Smooth muscle cell (in vitro differentiated cells): ENCODE data around the gene MIDN. TPM values are rescaled to one million over a fixed set of nuclear protein-coding genes. Genes with fewer than 3 reads are reported as not detected.
A peak's percentile ranks its signal among the peaks of the same experiment; 100 is the strongest.

Experiments
- DNase-seq: peaks from one replicate; lab custom pipeline; 2025; ENCODE audit not compliant: unreplicated experiment; lab: John Stamatoyannopoulos, UW
- H2AFZ ChIP-seq: fragments of 200-600 bp; sonication (generic); 2 replicates; pipeline ENCODE4 v1.6.0; 2016; ENCODE audit warnings: antibody characterized with exemption, low read depth, mild to moderate bottlenecking
- H3F3A ChIP-seq: fragments of 200-600 bp; sonication (generic); 2 replicates; pipeline ENCODE4 v1.6.0; 2017; ENCODE audit warnings: antibody characterized with exemption, low read depth
- H3K27ac ChIP-seq: fragments of 200-600 bp; sonication (generic); 2 replicates; pipeline ENCODE4 v1.5.1; 2016; ENCODE audit warnings: low read depth, mild to moderate bottlenecking
- H3K27me3 ChIP-seq: fragments of 200-600 bp; sonication (generic); 2 replicates; pipeline ENCODE4 v1.6.1; 2016; ENCODE audit warnings: low read depth, mild to moderate bottlenecking
- H3K36me3 ChIP-seq: fragments of 200-600 bp; sonication (generic); 2 replicates; pipeline ENCODE4 v1.5.1; 2016; ENCODE audit warnings: low read depth
- H3K4me1 ChIP-seq: fragments of 200-600 bp; sonication (generic); 2 replicates; pipeline ENCODE4 v1.5.1; 2016; ENCODE audit warnings: low read depth
- H3K4me2 ChIP-seq: fragments of 200-600 bp; sonication (generic); 2 replicates; pipeline ENCODE4 v1.6.0; 2016; ENCODE audit warnings: mild to moderate bottlenecking
- H3K4me3 ChIP-seq: fragments of 200-600 bp; sonication (generic); 2 replicates; pipeline ENCODE4 v1.5.1; 2016; ENCODE audit warnings: mild to moderate bottlenecking
- H3K79me2 ChIP-seq: fragments of 200-600 bp; sonication (generic); 2 replicates; pipeline ENCODE4 v1.6.0; 2016; ENCODE audit warnings: low read depth, mild to moderate bottlenecking
- H3K9ac ChIP-seq: fragments of 200-600 bp; sonication (generic); 2 replicates; pipeline ENCODE4 v1.6.0; 2016; ENCODE audit warnings: low read depth
- H3K9me3 ChIP-seq: fragments of 200-600 bp; sonication (generic); replicated peaks from 2 replicates; pipeline ENCODE4 v1.5.1; 2016; ENCODE audit warnings: low read depth
- H4K20me1 ChIP-seq: fragments of 200-600 bp; sonication (generic); 2 replicates; pipeline ENCODE4 v1.6.0; 2016; ENCODE audit warnings: low read depth
- CTCF ChIP-seq: fragments of 200-600 bp; sonication (generic); IDR thresholded peaks from 2 replicates; pipeline ENCODE4 v1.5.1; 2017; ENCODE audit warnings: borderline replicate concordance, mild to moderate bottlenecking, antibody characterized with exemption; ENCODE audit not compliant: insufficient read depth, poor library complexity, severe bottlenecking
- WGBS: methylation state at CpG from one replicate; pipeline ENCODE4 v1.1.7; 2016; ENCODE audit warnings: low lambda C conversion rate; 5-methylcytosine and 5-hydroxymethylcytosine counted together
- polyA plus RNA-seq: library from polyadenylated mRNA; unstranded; fragments of >200 nt; fragmentation: Nextera tagmentation; extraction: Ambion mirVana; gene quantifications from 2 replicates; pipeline ENCODE4 v1.2.1, GENCODE V29; 2016
- total RNA-seq: library from RNA; depleted of rRNA; stranded (reverse); fragments of >200 nt; gene quantifications from 2 replicates; pipeline ENCODE4 v1.2.3, GENCODE V29; 2014

The MIDN gene
- total and polyA plus RNA-seq, 2 experiments from 2014 or later, result 58.5 to 65.3 TPM

GRCh38 chr19:1273263-1274041 is 25.1 kb downstream of the MIDN start:
- H3K27me3 ChIP-seq, result no peaks in the 10 kb centered on the region
- TF ChIP-seq CTCF, result no peak
- H3K36me3 ChIP-seq, result peaks cover 8% of the 10 kb centered on the region
- H3K4me1 ChIP-seq, result peaks cover 41% of the 10 kb centered on the region
- H3K27ac ChIP-seq, result peak overlapping the region; percentile 96
- DNase-seq, result no peak
- 89% methylated on average over 25 of the region's 25 CpGs for WGBS
- H3K4me2 ChIP-seq, result no peak overlapping the region
- H3K9me3 ChIP-seq, result no peaks in the 10 kb centered on the region
- H3K79me2 ChIP-seq, result peaks cover 67% of the 10 kb centered on the region
- peaks cover 48% of the 10 kb centered on the region for H4K20me1 ChIP-seq
- H3F3A ChIP-seq, result peaks cover 52% of the 10 kb centered on the region
- H3K9ac ChIP-seq, result no peak overlapping the region
- H3K4me3 ChIP-seq, result no peak overlapping the region
- no peak overlapping the region for H2AFZ ChIP-seq

DNA sequence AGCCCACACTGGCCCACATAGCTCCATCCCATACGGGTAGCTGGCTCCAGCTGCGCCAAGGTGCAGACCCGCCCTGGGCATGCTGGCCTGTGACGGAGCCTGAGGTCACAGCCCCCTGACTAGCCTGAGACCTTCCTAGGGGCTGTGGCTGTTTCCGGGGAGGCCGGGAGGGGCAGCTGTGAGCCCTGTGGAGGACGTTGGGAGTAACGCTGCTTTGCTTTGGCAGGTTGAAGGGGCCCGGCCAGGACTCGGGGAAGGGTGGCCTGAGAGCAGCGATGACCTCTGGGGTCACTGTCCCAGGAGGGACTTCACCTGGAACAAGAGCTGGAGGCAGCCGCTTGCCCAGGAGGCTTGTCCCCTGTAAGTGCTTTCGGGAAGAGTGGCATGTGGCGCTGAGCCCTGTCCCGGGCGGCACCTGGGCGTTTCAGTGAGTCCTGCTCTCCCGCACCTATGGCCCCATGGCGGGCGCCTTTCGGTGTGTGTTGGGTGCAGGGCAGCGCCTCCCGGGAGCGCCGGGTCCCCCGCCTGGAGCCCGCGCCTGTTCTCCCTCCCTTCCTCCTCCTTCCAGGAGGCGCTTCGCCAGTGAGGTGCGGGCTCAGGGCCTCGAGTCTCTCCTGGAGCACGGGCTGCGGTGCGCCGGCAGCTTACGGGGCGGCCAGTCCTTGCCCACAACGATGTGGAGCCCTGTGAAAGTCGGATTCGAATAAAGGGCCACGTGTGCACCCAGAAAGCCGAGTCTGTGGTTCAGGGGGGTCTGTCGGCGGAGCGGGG is 25.9 kb downstream of the MIDN start:
- Histone ChIP-seq H3K79me2 (peaks cover 67% of the 10 kb centered on the region), H3K36me3 (peaks cover 8% of the 10 kb centered on the region), H3K9ac (peak overlapping the region; percentile 86), H3K9me3 (no peaks in the 10 kb centered on the region), H3K27me3 (no peaks in the 10 kb centered on the region), H3K4me3 (peak overlapping the region; percentile 69), H3K4me1 (peaks cover 37% of the 10 kb centered on the region), H3F3A (peaks cover 49% of the 10 kb centered on the region), H3K27ac (peak overlapping the region; percentile 96), H4K20me1 (peaks cover 48% of the 10 kb centered on the region), H2AFZ (no peak overlapping the region), H3K4me2 (peak overlapping the region; percentile 86)
- TF ChIP-seq CTCF, result no peak
- WGBS, result 86% methylated on average over 45 of the region's 46 CpGs
- no peak for DNase-seq

- DNase-seq, result no peak
- Histone ChIP-seq H3K27me3 (no peaks in the 10 kb centered on the region), H3K79me2 (peaks cover 64% of the 10 kb centered on the region), H2AFZ (no peak overlapping the region), H3K27ac (peak overlapping the region; percentile 96), H3K36me3 (peaks cover 8% of the 10 kb centered on the region), H4K20me1 (peaks cover 49% of the 10 kb centered on the region), H3K4me3 (peak overlapping the region; percentile 69), H3K4me2 (peak overlapping the region; percentile 86), H3F3A (peaks cover 46% of the 10 kb centered on the region), H3K9ac (peak overlapping the region; percentile 86), H3K4me1 (peaks cover 35% of the 10 kb centered on the region), H3K9me3 (no peaks in the 10 kb centered on the region)
- TF ChIP-seq CTCF, result no peak
- WGBS, result 48% methylated on average over 17 of the region's 44 CpGs
Measured at GRCh38 chr19:1274852-1275259, 26.5 kb downstream of the MIDN start.
